CD4-positive, alpha-beta T cell treated with Interferon gamma for 1 hour (primary cell): ENCODE data around the gene KCTD5.
A peak's percentile ranks its signal among the peaks of the same experiment; 100 is the strongest.

Experiments used
- DNase-seq: peaks from one replicate; pipeline ENCODE4 v3.0.0-alpha.2; 2020

Gene KCTD5

GRCh38 chr16:2734844-2735515, 52.7 kb downstream of the KCTD5 start:
- no peak for DNase-seq

GRCh38 chr16:2736476-2737237, 54.3 kb downstream of the KCTD5 start:
- no peak for DNase-seq

- no peak for DNase-seq
Measured at GRCh38 chr16:2737238-2737605, 54.9 kb downstream of the KCTD5 start.

- no peak for DNase-seq
Measured at GRCh38 chr16:2737895-2738418, 55.6 kb downstream of the KCTD5 start.

GRCh38 chr16:2738615-2739014, 56.3 kb downstream of the KCTD5 start:
- no peak for DNase-seq

GRCh38 chr16:2739625-2740430, 57.5 kb downstream of the KCTD5 start:
- DNase-seq = no peak

GRCh38 chr16:2740476-2740875, 58.2 kb downstream of the KCTD5 start:
- DNase-seq = no peak

- DNase-seq = no peak
Measured at GRCh38 chr16:2741168-2741567, 58.8 kb downstream of the KCTD5 start.

GRCh38 chr16:2742323-2743006, 60.1 kb downstream of the KCTD5 start:
- no peak for DNase-seq

GRCh38 chr16:2743007-2743810, 60.9 kb downstream of the KCTD5 start:
- DNase-seq = no peak

GRCh38 chr16:2744711-2745110, 62.4 kb downstream of the KCTD5 start:
- DNase-seq = no peak

- no peak for DNase-seq
Measured at GRCh38 chr16:2745116-2745890, 63.0 kb downstream of the KCTD5 start.

GRCh38 chr16:2745961-2746360, 63.6 kb downstream of the KCTD5 start:
- no peak for DNase-seq

GRCh38 chr16:2748757-2749455, 66.6 kb downstream of the KCTD5 start:
- no peak for DNase-seq

- DNase-seq = no peak
Measured at GRCh38 chr16:2749476-2749875, 67.2 kb downstream of the KCTD5 start.

GRCh38 chr16:2749936-2750335, 67.6 kb downstream of the KCTD5 start:
- no peak for DNase-seq

- no peak for DNase-seq
Measured at GRCh38 chr16:2751577-2752034, 69.3 kb downstream of the KCTD5 start.

- DNase-seq = peak; percentile 94
Measured at GRCh38 chr16:2752035-2752849, 69.9 kb downstream of the KCTD5 start, which contains the start of gene SRRM2. TSS of gene SRRM2 (plus strand) at chr16:2752638. CDS start at chr16:2756365, 3,727 bp downstream.
